Measurements from ENCODE around the gene USP21.

DNA sequence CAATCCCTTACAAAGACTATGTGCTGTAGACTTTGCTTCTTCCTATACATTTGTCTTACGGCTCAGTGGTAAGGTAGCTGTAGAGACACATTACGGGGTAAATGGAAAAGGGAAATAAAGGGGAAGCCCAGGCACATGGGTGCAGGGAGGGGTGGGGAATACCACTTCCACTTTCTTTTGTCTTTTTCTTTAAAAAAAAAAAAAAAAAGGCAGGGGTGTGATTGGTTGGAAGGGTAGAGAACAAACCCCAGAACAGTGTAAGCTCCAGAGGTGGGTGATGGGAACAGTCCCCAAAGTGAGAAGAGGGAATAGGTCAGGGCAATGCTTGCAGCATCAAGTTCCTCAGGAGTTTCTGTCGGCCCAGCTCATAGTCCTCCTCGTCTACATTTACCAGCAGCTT is 37.5 kb upstream of the USP21 start:
- TF ChIP-seq POLR2A (IDR thresholded peaks at IDR 0.05) = no peak
- TF ChIP-seq, protein P1, sequence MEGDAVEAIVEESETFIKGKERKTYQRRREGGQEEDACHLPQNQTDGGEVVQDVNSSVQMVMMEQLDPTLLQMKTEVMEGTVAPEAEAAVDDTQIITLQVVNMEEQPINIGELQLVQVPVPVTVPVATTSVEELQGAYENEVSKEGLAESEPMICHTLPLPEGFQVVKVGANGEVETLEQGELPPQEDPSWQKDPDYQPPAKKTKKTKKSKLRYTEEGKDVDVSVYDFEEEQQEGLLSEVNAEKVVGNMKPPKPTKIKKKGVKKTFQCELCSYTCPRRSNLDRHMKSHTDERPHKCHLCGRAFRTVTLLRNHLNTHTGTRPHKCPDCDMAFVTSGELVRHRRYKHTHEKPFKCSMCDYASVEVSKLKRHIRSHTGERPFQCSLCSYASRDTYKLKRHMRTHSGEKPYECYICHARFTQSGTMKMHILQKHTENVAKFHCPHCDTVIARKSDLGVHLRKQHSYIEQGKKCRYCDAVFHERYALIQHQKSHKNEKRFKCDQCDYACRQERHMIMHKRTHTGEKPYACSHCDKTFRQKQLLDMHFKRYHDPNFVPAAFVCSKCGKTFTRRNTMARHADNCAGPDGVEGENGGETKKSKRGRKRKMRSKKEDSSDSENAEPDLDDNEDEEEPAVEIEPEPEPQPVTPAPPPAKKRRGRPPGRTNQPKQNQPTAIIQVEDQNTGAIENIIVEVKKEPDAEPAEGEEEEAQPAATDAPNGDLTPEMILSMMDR (IDR thresholded peaks at IDR 0.05) = no peak
